ENCODE results near the gene ZSCAN9. TPM values are rescaled to one million over a fixed set of nuclear protein-coding genes. Genes with fewer than 3 reads are reported as not detected.

The ZSCAN9 gene
- total and polyA plus RNA-seq, 2 of the 13 experiments (the other 11 are each of a cell fraction or from before 2014, with no cell fraction given) = 14.6 to 17.8 TPM

- TF ChIP-seq, protein P1, sequence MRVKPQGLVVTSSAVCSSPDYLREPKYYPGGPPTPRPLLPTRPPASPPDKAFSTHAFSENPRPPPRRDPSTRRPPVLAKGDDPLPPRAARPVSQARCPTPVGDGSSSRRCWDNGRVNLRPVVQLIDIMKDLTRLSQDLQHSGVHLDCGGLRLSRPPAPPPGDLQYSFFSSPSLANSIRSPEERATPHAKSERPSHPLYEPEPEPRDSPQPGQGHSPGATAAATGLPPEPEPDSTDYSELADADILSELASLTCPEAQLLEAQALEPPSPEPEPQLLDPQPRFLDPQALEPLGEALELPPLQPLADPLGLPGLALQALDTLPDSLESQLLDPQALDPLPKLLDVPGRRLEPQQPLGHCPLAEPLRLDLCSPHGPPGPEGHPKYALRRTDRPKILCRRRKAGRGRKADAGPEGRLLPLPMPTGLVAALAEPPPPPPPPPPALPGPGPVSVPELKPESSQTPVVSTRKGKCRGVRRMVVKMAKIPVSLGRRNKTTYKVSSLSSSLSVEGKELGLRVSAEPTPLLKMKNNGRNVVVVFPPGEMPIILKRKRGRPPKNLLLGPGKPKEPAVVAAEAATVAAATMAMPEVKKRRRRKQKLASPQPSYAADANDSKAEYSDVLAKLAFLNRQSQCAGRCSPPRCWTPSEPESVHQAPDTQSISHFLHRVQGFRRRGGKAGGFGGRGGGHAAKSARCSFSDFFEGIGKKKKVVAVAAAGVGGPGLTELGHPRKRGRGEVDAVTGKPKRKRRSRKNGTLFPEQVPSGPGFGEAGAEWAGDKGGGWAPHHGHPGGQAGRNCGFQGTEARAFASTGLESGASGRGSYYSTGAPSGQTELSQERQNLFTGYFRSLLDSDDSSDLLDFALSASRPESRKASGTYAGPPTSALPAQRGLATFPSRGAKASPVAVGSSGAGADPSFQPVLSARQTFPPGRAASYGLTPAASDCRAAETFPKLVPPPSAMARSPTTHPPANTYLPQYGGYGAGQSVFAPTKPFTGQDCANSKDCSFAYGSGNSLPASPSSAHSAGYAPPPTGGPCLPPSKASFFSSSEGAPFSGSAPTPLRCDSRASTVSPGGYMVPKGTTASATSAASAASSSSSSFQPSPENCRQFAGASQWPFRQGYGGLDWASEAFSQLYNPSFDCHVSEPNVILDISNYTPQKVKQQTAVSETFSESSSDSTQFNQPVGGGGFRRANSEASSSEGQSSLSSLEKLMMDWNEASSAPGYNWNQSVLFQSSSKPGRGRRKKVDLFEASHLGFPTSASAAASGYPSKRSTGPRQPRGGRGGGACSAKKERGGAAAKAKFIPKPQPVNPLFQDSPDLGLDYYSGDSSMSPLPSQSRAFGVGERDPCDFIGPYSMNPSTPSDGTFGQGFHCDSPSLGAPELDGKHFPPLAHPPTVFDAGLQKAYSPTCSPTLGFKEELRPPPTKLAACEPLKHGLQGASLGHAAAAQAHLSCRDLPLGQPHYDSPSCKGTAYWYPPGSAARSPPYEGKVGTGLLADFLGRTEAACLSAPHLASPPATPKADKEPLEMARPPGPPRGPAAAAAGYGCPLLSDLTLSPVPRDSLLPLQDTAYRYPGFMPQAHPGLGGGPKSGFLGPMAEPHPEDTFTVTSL (CRISPR knock-in tag; IDR thresholded peaks at IDR 0.05; ENCODE audit: borderline replicate concordance) = no peak
- TF ChIP-seq ZBTB7B (CRISPR knock-in tag; IDR thresholded peaks at IDR 0.05) (peak; percentile 9; the same call in 1 of the 2 replicates), RBFOX2 (IDR thresholded peaks at IDR 0.05; ENCODE audit: low read depth, low read length) (no peak), ZNF670 (CRISPR knock-in tag; IDR thresholded peaks at IDR 0.05; ENCODE audit: borderline replicate concordance) (no peak)
Measured at GRCh38 chr6:28211840-28212509, 13.1 kb upstream of the ZSCAN9 start (continued).

GRCh38 chr6:28212510-28213212 lies 12.4 kb upstream of the ZSCAN9 start:
- ChIA-PET POLR2A (interaction anchor here (1.6 to 2.3 kb wide), 2 partner anchors 51 to 71 kb away, joined by 4 to 7 read pairs; partner anchors contain the start of gene ZKSCAN8), CTCF (ENCODE audit: low intra/inter-chr PET ratio, low total read pairs) (no interaction called here)
- Histone ChIP-seq H3K4me3 (replicated peaks in 1 of 3; ENCODE audit: insufficient read depth in 1 of 3, low read depth in 2 of 3, low read length in 3 of 3) (peak overlapping the region; percentile 48 to 75 (median 69)), H3K36me3 (replicated peaks in 1 of 2; ENCODE audit: control insufficient read depth in 1 of 2, insufficient read depth in 2 of 2, low read length in 2 of 2) (no peaks in the 10 kb centered on the region), H3K27me3 (ENCODE audit: control insufficient read depth in 1 of 2, insufficient read depth in 2 of 2, low read length in 2 of 2) (peaks cover 3 to 18% of the 10 kb centered on the region in 2 experiments), H3K4me1 (ENCODE audit: insufficient read depth, low read length) (peaks cover 52% of the 10 kb centered on the region), H3K79me2 (ENCODE audit: insufficient read depth, low read length) (no peaks in the 10 kb centered on the region), H4K20me1 (ENCODE audit: insufficient read depth, low read length) (no peaks in the 10 kb centered on the region), H3K9me3 (ENCODE audit: low read length) (no peaks in the 10 kb centered on the region), H2AFZ (ENCODE audit: low read length) (peak overlapping the region; percentile 91), H3K9ac (ENCODE audit: insufficient read depth, low read depth, low read length) (peak overlapping the region; percentile 53; the same call in 1 of the 2 replicates), H3K4me2 (ENCODE audit: low read depth, low read length) (peak overlapping the region; percentile 84), H3K27ac (ENCODE audit: extremely low read length, insufficient read depth, low read length) (no peak overlapping the region)
- FAIRE-seq (no peak), DNase-seq (ENCODE audit: low spot score) (peak; percentile 79), ATAC-seq (peak; percentile 63)
- intact Hi-C loops (cut with micrococcal nuclease; ENCODE audit: unreplicated experiment) (no loop called here), in situ Hi-C loops (cut with HindIII; ENCODE audit: extremely low pct_ligation_motif_present, low pct_unique_long_range_greater_than_20kb) (no loop called here)
- under 1% methylated on average over 21 of the region's 21 CpGs for WGBS (ENCODE audit: low lambda C conversion rate)
- BruUV-seq (replicated peaks) = no TSS peak
- no peak for TF ChIP-seq DNMT1 (CRISPR knock-in tag; IDR thresholded peaks at IDR 0.05)
- TF ChIP-seq ZNF543 (CRISPR knock-in tag; IDR thresholded peaks at IDR 0.05) = no peak
- TF ChIP-seq TARDBP (CRISPR knock-in tag; IDR thresholded peaks at IDR 0.05) = peak; percentile 5; the same call in 1 of the 2 replicates
- TF ChIP-seq, protein P2, sequence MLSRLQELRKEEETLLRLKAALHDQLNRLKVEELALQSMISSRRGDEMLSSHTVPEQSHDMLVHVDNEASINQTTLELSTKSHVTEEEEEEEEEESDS (CRISPR knock-in tag; IDR thresholded peaks at IDR 0.05; ENCODE audit: borderline replicate concordance) = 0 out of 2 replicates have a peak, but pooled peaks have one; percentile 32
- peak; percentile 86 for TF ChIP-seq FOXK1 (CRISPR knock-in tag; IDR thresholded peaks at IDR 0.05; ENCODE audit: borderline replicate concordance, low read depth)
- TF ChIP-seq, protein P3, sequence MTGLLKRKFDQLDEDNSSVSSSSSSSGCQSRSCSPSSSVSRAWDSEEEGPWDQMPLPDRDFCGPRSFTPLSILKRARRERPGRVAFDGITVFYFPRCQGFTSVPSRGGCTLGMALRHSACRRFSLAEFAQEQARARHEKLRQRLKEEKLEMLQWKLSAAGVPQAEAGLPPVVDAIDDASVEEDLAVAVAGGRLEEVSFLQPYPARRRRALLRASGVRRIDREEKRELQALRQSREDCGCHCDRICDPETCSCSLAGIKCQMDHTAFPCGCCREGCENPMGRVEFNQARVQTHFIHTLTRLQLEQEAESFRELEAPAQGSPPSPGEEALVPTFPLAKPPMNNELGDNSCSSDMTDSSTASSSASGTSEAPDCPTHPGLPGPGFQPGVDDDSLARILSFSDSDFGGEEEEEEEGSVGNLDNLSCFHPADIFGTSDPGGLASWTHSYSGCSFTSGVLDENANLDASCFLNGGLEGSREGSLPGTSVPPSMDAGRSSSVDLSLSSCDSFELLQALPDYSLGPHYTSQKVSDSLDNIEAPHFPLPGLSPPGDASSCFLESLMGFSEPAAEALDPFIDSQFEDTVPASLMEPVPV (CRISPR knock-in tag; IDR thresholded peaks at IDR 0.05) = 0 out of 2 replicates have a peak, but pooled peaks have one; percentile 39
- no peak for TF ChIP-seq ZBTB39 (CRISPR knock-in tag; IDR thresholded peaks at IDR 0.05)
